Hematopoietic multipotent progenitor cell (in vitro differentiated cells): Measurements from ENCODE around the gene NCAM2. TPM values are rescaled to one million over a fixed set of nuclear protein-coding genes. Genes with fewer than 3 reads are reported as not detected.
A peak's percentile ranks its signal among the peaks of the same experiment; 100 is the strongest.

Experiments
- DNase-seq, 3 donors: peaks; one replicate each; pipeline ENCODE4 v3.0.0-alpha.2; 2011 to 2015; ENCODE audit warnings: low read depth in 2 of 3, low spot score in 2 of 3
- total RNA-seq: library from RNA; depleted of rRNA; stranded (reverse); fragments of >200 nt; gene quantifications from one replicate; pipeline ENCODE4 v1.2.3, GENCODE V29; 2012

NCAM2 gene
- total RNA-seq, 1 donor = under 0.01 TPM

DNA sequence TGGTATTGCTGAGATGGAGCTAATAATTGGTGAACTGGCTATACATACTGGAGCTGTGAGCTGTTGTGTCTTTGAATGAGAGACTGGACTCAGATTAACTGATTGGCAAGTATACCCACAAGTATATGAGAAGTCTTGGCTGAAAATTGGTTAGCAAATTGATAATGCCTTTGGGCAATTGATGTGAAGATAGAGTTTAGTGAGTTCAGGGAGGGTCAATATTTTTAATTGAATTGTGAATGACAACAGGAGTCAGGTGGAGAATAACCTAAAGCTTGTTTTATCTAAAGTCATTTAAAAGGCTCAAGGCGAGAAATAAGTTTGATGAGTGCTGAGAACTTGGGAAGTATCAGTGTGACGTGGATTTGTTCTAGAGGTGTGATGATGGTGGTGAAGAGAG, 27.5 kb downstream of the NCAM2 start:
- no peak for DNase-seq

DNA sequence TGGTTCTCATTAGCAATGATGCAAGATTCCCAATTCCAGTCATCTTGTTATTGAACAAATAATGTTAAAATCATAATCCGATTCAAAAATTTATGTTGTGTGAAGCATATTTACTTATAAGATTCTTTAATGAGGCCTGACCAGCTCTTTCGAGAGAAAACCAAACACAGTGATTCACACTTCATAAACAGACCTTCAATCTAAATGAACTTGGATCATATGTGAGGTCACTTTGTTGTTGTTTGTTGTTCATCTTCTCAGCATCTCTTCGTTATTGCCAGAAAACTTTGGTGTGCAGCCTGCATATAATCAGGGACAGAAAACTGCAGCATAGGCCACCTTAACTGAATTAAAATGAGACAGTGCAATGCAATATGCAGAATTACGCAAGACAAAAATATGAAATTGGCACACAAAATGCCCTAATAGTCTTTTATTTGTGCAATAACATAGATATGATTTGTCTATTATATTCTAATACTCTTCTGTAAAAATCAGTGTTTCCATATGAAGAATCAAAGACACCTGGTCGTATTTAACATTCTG, 30.1 kb downstream of the NCAM2 start:
- no peak for DNase-seq

DNA sequence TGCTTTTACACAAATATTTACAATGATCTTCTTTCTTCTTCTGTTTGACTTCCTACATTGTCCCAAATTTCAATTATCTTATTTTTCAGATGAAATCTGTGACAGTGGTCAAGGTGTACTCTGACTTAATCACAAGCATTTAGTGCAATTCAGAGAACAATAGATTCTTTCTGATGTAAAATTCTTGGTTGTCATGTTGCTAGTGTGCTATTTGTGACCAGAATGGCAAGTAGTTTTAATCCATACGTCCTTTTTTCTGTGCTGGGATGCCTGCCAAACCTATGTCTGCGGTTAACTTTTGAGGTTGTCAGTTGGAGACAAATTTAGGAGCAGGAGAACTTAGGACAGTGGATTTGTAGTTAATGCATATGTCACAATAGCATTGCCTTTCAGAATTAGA, 31.0 kb downstream of the NCAM2 start:
- peak in 1 of 3 donors; percentile 17 for DNase-seq

DNA sequence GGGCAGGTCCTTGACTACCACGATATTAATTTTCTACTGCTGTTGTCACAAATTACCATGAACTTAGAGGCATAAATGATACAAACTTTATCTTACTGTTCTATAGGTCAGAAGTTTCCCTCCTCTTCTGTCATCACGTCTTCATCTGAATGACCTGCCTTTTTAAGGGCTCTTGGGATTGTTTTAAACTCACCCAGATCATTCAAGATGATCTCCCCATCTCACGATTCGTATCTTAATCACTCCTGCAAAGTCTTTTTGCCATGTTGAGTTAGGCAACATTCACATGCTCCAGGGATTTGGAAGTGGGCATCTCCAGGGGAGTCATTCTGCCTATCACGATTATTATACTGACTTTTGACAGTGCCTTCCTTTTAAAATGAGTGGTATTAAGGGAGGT, 32.1 kb downstream of the NCAM2 start:
- DNase-seq = no peak

DNA sequence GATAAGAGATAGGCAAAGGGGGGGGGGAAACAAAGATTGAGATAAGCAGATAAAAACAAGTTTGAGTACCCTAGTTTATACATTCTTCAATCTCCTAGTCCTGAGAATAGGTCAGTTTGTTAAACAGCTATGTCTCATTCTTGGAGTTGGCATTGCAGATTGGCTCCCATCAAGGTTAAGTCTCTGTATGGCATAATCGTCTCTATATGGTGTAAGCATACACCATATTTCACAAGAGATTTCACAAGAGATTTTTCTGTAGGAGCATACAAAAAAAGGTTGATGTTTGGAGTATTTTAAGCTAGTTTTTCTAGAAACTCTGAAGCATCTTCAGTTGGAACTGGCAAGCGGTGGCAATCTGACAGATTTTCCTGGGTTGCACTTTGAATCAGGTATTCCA, 35.8 kb downstream of the NCAM2 start:
- DNase-seq = no peak

DNA sequence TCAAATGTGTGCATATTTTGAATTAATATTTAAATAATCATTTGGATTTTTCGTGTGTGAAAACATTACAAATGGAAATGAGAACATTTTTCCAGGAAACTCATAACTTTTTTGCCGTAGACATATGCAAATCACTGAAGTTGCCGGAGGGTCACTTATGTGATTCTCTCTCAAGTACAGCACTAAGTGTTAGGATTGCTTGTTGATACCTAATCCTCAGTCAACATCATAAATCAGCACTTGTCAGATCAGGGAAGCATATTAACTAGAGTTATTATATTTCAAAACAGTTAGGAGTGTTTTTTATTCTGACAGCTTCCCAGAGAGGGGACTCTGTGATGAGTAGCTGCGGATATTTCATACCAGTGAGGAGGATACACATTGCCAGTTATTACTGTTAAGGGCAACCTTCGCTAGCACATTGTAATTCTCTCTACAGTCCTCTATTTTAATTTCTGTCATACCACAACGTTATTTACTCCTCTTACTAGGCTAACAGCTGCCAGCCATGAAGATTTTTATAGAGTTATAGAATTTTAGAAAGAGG, 41.5 kb downstream of the NCAM2 start:
- no peak for DNase-seq

DNA sequence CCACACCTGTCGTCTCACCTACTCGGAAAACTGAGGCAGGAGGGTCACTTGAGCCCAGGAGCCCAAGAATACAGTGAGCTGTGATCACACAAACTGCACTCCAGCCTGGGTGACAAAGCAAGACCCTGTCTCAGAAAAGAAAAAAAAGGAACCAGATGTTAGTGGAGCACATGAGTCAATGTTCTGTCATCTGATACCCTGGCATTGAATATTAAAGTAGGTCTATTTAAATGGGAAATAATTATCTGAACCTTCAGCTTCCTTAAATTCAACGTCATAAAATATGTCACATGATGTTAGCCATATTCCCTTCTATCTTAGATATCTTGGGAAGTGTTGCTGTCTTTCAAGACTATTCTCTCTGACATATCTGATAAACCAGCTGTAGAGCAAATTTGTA, 47.3 kb downstream of the NCAM2 start:
- DNase-seq = peak in 1 of 3 donors; percentile 16

DNA sequence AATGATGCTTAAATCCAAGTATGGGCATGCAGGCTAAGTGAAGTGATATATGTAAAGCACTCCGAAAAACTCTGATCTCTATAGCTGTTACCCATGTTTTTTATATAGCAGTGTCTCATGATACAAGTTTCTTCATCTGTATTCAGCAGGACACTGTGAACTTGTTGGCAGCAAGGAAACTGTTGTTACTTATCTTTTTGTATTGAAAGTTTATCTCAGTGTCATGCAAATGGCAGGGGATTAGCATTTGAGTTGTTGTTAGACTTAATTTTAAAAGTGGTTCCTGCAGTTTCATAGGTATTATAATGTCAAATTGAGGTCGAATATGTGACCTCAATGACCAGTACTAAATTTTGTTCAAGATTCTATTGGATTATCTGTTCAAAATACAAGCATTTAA, 47.9 kb downstream of the NCAM2 start:
- no peak for DNase-seq

DNA sequence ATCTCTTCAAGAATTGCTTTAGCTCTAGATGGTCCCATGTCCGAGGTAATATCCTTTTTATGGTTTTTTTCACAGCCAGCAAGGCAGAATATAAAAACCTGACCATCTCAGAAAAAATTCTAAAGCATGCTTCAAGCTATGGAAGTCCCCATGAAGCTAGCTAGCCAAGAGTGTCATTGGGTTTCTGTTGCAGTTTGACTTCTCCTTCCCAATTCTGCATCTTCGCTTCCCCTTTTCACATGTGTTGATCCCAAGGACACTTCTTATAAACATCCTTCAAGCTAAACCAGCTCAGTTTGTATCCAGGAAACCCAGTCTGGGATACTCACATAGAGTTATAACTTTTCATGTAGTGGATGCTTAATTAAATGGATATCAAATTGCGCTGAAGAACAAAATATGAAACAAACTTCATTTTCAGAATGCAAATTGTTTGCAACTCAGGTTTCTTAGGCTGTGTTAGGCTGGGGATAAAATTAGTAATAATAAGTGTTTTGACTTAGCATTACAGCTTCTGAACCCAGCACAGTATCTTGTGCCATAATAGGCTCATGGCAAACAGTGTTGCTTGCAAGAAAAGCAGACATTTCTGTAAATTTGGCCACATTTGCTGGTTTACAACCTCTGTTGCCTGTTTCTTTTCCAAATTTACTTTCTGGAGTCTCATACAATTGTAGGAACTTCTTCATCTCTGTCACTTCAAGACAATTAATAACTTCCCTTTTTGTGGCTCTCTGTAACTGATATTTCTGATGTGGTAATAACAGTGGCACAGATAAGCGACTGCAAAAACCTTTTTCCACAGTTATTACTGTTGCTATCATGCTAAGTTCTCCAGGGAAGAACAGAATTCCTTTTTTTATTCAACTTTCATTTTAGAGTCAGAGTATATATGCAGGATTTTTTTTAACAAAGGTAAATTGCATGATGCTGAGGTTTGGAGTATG, 53.2 kb downstream of the NCAM2 start:
- DNase-seq = peak in 1 of 3 donors; percentile 15

DNA sequence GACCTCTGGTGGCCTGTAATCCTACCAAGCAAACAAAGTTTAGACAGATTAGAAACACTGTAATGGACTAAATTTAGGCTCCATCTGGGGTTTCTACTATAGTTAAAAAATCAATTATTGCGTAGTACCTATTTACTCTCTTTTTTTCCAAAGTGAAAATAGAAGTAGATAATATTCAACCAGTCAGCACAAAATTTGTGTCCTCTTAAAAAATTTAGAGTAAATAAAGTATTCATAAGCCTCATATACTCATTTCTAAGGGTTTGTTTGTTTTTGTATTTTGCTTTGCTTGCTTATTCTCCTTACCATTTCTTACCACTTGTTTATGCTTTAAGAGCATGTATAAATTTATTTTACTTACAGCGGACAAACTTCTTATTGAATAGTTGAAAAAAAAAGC, 54.5 kb downstream of the NCAM2 start:
- no peak for DNase-seq

DNA sequence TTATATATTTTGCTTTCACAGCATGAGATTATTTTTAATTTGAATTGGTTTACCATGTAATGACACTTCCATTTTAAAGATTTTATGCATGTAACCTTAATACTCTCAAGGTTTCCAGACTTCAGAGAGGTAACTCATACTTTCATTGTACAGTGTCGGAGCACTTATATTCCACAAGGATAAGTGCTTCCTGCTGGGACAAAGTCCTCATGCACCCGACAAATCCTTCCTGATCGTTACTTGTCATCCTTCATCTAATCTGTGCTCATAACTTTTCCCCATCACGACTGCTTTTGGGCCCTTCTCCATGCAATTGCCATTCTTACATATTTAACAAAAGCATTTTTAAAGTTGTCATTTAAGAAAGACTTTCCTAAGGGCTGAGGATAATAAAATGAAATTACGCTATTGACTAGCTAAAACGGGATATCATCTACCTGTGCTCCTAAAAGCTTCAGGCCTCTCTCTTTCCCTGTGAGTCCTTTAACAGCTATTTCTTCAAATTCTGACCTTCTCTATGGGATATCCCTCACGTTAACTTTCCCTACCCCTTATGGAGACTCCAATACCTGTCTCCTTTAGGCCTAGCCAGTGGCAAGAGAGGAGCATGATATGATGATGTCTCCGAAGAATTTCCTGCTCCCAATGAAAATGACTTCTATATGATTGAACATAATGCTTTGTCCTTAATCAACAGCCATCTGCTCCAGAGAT, 59.3 kb downstream of the NCAM2 start:
- DNase-seq = no peak

DNA sequence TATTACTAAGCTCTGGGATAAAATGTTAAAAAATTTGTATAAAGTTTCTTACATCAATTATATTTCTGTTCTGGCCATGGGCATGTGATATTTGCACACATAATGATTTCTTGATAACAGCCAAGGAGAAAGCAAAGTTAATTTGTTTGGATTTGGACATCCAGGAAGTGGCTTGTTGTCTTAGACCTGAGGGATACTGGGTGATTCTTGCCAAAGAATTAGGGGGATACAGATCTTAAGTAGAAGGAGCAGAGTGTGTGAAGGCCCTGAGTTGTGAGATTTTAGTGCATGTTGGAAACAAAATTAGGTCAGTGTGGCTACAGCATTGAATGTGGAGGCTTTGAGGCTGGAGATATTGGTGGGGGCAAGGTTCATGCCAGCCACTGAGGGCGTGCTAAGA, 65.6 kb downstream of the NCAM2 start:
- DNase-seq = no peak

DNA sequence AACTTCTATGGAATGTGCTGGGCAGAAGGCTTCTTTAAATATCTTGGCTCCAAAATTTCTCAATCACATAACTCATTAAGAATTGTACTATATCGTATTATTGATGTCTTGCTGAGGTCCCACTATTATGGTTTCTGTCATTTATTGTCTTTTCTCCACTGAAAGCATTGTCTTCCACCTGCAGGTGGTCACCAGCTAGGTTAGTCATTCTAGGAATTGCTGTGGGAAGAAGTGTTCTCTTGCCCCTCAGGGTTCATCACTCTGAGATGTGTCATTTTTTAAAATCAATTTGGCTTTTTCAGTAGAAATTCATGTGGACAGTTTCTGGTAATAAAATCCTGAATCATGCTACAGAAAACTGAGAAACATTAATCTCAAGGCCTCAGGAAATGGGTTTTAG, 66.1 kb downstream of the NCAM2 start:
- DNase-seq = no peak

DNA sequence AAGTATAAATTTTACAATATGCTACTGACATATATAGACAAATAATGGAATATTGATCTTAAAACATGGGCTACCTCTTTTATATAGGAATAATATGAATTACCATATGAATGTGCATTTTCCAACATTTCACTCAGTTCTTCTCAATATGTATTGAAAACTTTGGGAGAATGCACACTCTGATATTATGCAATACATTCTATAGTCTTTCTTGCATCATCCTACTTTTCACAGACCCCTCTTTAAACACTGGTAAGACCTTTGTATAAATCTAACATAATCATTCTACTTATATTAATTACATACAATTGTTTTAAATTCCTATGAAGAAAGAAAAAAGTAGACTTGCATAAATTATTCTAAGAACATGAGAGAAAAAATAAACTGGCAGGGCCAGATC, 69.2 kb downstream of the NCAM2 start:
- no peak for DNase-seq

DNA sequence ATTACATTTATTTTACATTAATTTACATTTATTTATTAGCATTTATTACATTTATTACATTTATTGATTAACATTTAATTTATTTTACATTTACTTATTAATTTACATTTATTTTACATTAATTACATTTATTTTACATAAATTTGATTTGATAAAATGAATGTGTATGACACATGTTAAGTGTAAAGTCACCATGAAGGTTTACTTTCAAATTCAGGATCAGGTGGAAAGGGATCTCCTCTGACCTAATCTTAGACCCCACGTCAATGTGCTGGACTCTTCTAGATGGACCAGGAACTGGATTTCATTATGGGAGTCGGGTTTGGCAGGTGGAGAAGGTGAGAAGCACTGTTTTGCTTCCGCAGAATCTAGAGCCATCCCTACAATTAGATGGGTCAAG, 76.1 kb downstream of the NCAM2 start:
- DNase-seq = no peak

DNA sequence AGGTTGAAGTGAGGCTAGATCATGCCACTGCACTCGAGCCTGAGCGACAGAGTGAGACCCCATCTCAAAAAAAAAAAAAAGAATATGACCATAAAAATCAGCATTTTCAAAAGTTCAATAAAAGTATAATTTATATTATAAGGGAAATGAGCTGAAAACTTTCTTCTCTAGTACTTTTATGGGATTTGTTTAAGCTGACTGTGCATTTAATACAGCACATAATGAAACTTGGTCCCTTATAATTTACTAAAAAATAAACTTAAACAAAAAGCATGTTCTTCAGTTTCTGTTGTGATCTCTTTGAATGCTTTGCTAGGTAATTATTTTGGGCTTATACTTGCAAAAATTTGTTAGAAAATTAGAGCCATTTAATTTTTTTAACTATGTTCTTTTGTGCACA, 77.8 kb downstream of the NCAM2 start:
- DNase-seq = no peak

DNA sequence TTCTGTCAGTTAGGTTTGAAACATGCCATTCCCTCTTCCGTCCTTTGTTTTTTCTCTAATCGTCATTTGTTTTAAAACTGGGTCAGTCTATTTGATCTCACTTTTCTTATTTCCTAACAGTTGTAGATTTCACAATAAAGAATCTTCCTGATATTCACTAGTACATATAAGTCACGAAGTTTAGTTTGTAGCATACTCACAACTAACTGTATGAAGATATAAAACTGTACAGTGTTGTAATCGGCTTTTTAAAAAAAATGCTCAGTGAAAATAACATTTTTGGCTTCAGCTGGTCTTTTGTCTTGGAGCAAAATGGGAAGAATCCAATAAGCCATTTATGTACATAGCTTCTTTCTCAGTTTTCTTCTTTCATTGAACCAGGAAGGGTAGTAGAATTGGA, 78.3 kb downstream of the NCAM2 start:
- no peak for DNase-seq

DNA sequence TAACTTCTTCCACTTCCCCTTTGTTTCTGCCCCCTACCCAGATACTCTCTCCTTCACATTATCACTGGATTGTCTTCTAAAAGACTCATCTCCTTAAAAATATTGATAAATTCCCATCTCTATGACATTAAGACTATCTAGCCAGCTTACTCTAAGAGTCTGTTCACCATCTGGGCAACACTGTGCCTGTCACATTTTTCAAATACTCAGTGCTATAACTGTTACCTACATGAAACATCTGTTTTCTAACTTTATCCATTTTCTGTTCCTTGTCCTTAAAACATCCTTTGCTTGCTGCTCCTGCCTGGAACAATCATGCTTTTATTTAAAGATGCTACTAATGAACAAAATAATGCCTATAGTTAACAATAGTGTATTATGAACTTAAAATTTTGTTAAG, 81.4 kb downstream of the NCAM2 start:
- DNase-seq = no peak

DNA sequence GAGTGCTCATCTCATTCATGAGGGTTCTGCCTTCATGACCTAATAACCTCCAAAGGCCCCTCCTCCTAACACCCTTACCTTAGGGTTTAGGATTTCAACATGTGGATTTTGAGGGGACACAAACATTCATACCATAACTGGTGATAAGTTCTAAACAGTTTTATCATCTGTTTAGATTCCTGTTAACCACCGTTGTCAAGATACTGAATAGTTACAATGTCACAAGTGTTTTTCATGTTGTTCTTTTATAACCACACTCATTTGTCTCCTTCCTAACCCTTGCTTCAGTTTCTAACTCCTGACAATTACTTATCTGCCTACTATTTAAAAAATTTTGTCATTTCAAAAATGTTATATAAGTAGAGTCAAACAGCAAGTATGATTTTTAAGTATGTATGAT, 86.0 kb downstream of the NCAM2 start:
- DNase-seq = no peak

DNA sequence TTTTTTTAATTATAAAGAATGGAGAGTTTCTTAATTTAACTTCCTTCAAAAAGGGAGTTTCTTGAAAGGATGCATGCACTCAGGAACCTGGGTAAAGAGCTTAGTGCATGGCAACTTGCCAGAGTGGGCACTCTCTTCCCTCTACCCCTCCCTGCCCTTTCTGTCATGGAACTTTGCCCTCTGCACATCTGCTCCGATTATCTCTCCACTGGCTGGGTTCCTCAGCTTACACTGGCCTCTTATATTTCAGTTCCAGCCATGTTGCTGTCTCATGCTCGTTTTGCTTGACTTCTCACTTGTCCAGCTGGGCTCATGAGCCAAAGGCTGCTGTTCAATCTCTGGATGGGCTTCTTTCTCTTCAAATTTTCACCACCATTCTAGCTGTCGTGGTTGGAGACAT, 87.0 kb downstream of the NCAM2 start:
- no peak for DNase-seq

DNA sequence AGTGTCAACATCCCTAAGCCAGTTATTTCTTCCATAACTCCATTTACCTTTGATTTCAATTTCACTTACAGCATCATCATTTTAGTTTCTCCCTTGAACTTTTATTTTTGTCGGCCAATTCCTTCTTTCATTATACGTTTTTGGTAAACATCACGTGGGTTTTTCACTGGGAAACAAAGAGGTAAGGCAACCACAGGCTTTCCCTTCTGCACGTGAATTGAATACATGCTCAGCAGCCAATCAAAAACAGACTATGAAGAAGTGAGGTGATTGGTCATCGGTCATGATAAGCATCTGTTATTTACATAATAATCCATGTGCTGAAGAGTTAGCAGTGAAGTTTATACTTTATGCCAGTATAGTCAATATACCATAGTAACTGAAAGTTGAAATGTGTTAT, 98.7 kb downstream of the NCAM2 start:
- DNase-seq = no peak

DNA sequence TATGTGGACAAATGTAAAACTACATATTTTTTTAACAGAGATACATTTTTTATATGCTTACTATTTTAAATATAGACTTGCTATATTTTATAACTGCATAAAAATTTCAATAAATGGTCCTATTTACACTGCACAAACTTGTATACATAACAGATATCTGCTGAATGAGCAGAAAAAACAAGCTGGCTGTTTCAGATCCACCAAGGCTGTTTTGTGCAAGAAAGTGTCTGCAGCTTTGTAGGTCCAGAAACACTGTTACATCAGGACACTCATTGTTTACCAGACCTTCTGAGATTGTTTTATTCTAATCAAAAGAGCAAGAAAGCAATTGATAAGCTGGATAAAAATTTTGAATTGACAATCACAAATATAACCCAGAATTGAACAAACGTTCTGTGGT, 99.3 kb downstream of the NCAM2 start:
- no peak for DNase-seq
